Activated CD4-positive, CD25-positive, alpha-beta regulatory T cell treated with anti-CD3 and anti-CD28 coated beads, Interleukin-2, amount 50 U/mL, for 24 hours (primary cell): Measurements from ENCODE around the gene SELENOV.
"Not testable (repeated sequence)": the region's sequence is repeated elsewhere in the genome, so short reads cannot be mapped to it uniquely, and the experiment has no call there.

Experiments used
- ATAC-seq, 2 donors: fragments of 150-1000 bp; cut with Tn5 transposase; one replicate each; pipeline ENCODE4 v1.10.0; 2021; ENCODE audit warnings: mild to moderate bottlenecking in 1 of 2, moderate library complexity in 1 of 2

The SELENOV gene

GRCh38 chr19:39514840-39515550 lies at the start of gene SELENOV:
Gene SELENOV, plus strand, starts transcription at chr19:39515139. Its CDS starts 74 bp downstream, at chr19:39515213.
- peak in 1 of 2 donors; percentile 55 for ATAC-seq

- ATAC-seq = no peak
These were observed 48.8 kb upstream of the SELENOV start for GRCh38 chr19:39465956-39466747.

GRCh38 chr19:39467941-39468340 lies 47.0 kb upstream of the SELENOV start:
- no peak for ATAC-seq

- ATAC-seq = no peak
These were observed 45.9 kb upstream of the SELENOV start for GRCh38 chr19:39469036-39469435.

GRCh38 chr19:39469567-39469966 lies 45.4 kb upstream of the SELENOV start:
- ATAC-seq = no peak

GRCh38 chr19:39470724-39471339 lies 44.1 kb upstream of the SELENOV start:
- peak in 1 of 2 donors; percentile 24 for ATAC-seq

GRCh38 chr19:39471756-39472536 lies 43.0 kb upstream of the SELENOV start:
- no peak for ATAC-seq

- ATAC-seq = no peak
These were observed 42.0 kb upstream of the SELENOV start for GRCh38 chr19:39472746-39473442.

- ATAC-seq = no peak
These were observed 41.4 kb upstream of the SELENOV start for GRCh38 chr19:39473443-39473960.

GRCh38 chr19:39474139-39474620 lies 40.8 kb upstream of the SELENOV start:
- peak; percentile 79 to 81 for ATAC-seq

GRCh38 chr19:39475748-39476147 lies 39.2 kb upstream of the SELENOV start:
- no peak for ATAC-seq

- ATAC-seq = not testable (repeated sequence)
These were observed 35.6 kb upstream of the SELENOV start for GRCh38 chr19:39479319-39479801.

GRCh38 chr19:39479916-39480315 lies 35.0 kb upstream of the SELENOV start:
- no peak for ATAC-seq

- peak; percentile 95 to 97 for ATAC-seq
These were observed 34.4 kb upstream of the SELENOV start, which contains the start of gene TIMM50 for GRCh38 chr19:39480337-39481228. Gene TIMM50, plus strand, starts transcription at chr19:39480838. Its CDS starts 16 bp downstream, at chr19:39480854.

GRCh38 chr19:39481229-39481545 lies 33.8 kb upstream of the SELENOV start:
- no peak for ATAC-seq

GRCh38 chr19:39481676-39482075 lies 33.3 kb upstream of the SELENOV start:
- ATAC-seq = no peak

GRCh38 chr19:39483141-39483540 lies 31.8 kb upstream of the SELENOV start:
- no peak for ATAC-seq

- ATAC-seq = no peak
These were observed 25.2 kb upstream of the SELENOV start for GRCh38 chr19:39489756-39490155.

GRCh38 chr19:39492225-39492624 lies 22.7 kb upstream of the SELENOV start:
- no peak for ATAC-seq

- ATAC-seq = no peak
These were observed 22.2 kb upstream of the SELENOV start for GRCh38 chr19:39492788-39493187.
